Myocyte (in vitro differentiated cells): Measurements from ENCODE around the gene MKNK2. TPM values are rescaled to one million over a fixed set of nuclear protein-coding genes. Genes with fewer than 3 reads are reported as not detected.
"Not testable (repeated sequence)": the region's sequence is repeated elsewhere in the genome, so short reads cannot be mapped to it uniquely, and the experiment has no call there.

Source experiments
- DNase-seq: peaks from one replicate; pipeline ENCODE4 v3.0.0-alpha.2; 2012; ENCODE audit warnings: low read depth
- total RNA-seq: library from RNA; depleted of rRNA; stranded (reverse); fragments of >200 nt; gene quantifications from 2 replicates; pipeline ENCODE4 v1.2.3, GENCODE V29; 2014

The MKNK2 gene
- total RNA-seq, 1 donor from 2014 or later: 35.3 TPM

- no peak for DNase-seq
These were observed 53.5 kb downstream of the MKNK2 start for GRCh38 chr19:1997353-1998233.

DNA sequence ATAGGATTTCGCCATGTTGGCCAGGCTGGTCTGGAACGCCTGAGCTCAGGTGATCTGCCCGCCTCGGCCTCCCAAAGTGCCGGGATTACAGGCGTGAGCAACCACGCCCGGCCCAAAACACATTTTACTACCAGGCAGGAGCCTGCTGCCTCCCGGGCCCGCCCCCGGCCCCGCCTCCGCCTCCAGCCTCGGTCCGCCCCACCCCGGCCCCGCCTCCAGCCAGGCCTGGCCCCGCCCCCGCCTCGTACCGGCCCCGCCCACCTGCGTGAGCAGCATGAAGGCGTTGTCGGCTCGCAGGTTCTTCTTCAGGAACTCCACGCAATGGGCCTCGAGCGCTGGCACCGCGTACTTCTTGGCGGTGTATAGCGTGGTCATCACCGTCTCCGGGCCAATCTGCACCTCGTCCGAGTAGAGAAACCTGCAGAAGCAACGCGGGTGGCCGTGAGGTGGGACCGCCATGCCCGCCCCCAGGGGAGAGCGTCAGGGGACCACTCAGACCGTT lies 58.2 kb downstream of the MKNK2 start:
- DNase-seq: no peak

DNA sequence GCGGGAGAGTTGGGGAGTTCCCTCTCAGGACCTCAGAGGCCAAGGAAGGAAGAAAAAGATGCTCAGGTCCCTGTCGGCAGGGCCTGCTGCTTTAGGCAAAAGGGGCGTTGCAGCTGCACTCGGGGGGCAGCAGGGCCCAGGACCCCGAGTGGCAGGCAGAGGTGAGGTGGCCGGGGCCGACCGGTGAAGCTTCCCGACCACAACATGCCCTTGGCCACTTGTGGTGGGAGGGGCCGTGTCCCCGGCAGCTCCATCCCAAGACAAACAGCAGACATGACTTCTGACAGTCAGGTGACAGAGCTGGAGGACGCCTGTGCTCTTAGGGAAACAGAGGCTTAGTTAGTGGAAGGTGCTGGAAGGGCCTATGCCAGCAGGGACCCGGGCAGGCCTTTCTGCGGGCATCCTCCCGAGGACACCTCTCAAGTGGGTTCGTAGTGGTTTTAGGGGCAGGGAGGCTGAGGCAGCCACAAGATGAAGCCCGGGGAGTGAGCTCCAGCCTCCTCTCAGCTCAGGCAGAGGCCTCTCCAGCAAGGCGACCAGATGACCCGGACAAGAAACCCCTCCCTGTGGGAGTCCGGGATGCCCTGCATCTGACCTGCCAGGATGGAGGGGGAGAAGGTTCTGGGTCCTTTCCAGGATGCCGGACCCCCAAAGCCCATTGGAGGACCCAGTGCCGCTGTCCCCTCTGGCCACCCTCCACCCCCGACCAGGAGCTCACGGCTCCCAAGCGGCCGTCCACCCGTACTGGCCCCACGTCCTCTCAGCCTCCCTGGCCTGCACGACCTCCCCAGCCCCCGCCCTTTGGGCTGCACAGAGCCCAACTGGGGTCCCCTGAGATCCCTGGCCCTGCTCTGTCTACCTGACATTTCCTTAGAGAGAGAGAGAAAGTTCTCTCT lies 59.8 kb downstream of the MKNK2 start:
- DNase-seq: no peak

DNA sequence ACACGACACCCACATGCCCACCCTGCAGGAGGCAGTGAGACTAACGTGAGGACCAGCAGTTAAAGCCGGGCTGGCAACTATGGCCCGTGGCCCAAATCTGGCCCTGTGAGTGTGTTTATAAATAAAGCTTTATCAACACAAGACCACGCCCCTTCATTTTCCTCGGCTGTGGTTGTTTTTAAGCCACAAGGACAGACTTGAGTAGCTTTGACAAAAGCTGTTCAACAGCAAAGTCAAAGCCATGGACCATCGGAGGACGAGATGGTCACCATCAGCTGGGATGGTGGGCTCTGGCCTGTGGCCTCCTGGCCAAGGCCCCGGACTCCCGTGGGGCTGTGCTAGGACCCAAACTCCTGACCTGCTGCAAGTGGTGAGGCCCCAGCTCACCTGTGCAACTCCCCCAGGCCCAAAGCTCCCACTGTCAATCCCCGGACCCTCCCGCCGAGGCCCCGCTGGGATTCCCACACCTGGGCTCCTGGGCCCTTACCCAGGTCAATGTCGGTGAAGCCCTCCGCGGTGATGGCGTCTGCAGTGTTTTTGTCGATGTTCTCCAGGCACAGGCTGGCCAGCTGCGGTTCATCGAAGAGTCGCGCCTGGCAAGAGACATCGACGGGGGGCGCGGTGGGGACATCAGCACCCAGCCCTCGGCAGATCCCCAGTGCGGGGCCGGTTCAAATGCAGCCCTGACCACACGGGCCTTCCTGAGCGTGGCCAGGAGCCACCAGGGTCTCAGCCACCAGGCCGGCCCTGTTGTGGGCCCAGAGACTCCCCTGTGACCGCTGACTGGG lies 60.6 kb downstream of the MKNK2 start:
- no peak for DNase-seq

DNA sequence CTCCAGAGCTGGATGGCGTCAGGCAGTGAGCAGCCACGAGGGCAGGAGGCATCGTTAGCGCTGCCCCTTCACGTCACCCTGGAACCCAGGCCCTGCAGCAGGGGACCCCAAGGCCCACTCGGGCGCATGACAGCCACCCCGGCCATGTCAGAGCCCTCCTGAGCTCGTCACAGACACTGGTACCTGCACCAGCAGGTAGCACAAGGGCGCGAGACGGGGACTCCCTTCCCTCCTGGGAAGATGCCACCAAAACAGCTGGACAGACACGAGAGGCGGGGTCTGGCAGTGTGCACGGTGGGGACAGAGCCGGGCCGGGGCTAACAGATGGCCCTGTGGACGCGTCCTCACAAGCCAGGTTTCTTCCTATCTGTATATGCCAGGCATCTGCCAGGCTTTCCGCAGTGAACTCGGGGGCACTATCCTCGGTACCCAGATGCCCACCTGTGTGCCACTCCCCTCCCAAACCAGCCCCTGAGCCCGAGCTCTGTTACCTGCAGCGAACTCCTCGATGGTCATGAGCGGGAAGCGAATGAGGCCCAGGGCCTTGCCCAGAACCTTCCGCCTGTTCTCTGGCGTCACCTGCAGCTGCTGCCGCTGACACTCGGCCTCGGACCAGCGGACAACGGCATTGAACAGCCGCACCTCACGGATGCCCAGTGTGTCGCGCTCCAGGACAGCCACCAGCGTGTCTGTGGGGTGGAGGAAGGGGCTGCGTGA lies 61.4 kb downstream of the MKNK2 start:
- no peak for DNase-seq

- not testable (repeated sequence) for DNase-seq
These were observed 62.6 kb downstream of the MKNK2 start for GRCh38 chr19:1988464-1988863.

Other genes with a start within 250 kb of the MKNK2 start
- gene ATP8B3, start 239.0 kb downstream of the MKNK2 start, total RNA-seq: 0.48 and 1.1 TPM in 2 replicates
- gene REXO1, start 202.8 kb downstream of the MKNK2 start, total RNA-seq: 9.0 and 9.4 TPM in 2 replicates
- gene KLF16, start 187.7 kb downstream of the MKNK2 start, total RNA-seq: 8.6 and 9.7 TPM in 2 replicates
- 106 and 111 TPM in 2 replicates for gene ABHD17A, start 165.7 kb downstream of the MKNK2 start, total RNA-seq
- gene ADAT3, start 145.8 kb downstream of the MKNK2 start, total RNA-seq: 4.7 and 5.0 TPM in 2 replicates
- gene SCAMP4, start 145.8 kb downstream of the MKNK2 start, total RNA-seq: 73.0 and 97.7 TPM in 2 replicates
- 70.6 and 75.2 TPM in 2 replicates for gene CSNK1G2, start 110.1 kb downstream of the MKNK2 start, total RNA-seq
- gene BTBD2, start 35.5 kb downstream of the MKNK2 start, total RNA-seq: 40.2 and 44.4 TPM in 2 replicates
- gene MOB3A, start 45.1 kb upstream of the MKNK2 start, total RNA-seq: 17.6 and 22.4 TPM in 2 replicates
- gene IZUMO4, start 45.7 kb upstream of the MKNK2 start, total RNA-seq: 7.2 and 8.2 TPM in 2 replicates
- gene AP3D1, start 100.3 kb upstream of the MKNK2 start, total RNA-seq: 109 and 114 TPM in 2 replicates
- 7.9 and 8.3 TPM in 2 replicates for gene DOT1L, start 112.7 kb upstream of the MKNK2 start, total RNA-seq
- gene PLEKHJ1, start 185.1 kb upstream of the MKNK2 start, total RNA-seq: 77.5 and 86.7 TPM in 2 replicates
- 21.6 and 23.1 TPM in 2 replicates for gene SF3A2, start 185.6 kb upstream of the MKNK2 start, total RNA-seq
- gene AMH, start 198.1 kb upstream of the MKNK2 start, total RNA-seq: 5.1 and 7.3 TPM in 2 replicates
- gene JSRP1, start 205.2 kb upstream of the MKNK2 start, total RNA-seq: 303 and 333 TPM in 2 replicates
- 0.16 and 0.36 TPM in 2 replicates for gene PEAK3, start 230.9 kb upstream of the MKNK2 start, total RNA-seq